Neural progenitor cell (in vitro differentiated cells): ENCODE results near the gene TRAPPC12.

ENCODE experiments used
- EZH2 ChIP-seq: fragments of 200-600 bp; sonication (generic); IDR thresholded peaks from 2 replicates; pipeline ENCODE4 v1.6.1; 2017; ENCODE audit warnings: antibody characterized with exemption, mild to moderate bottlenecking, moderate library complexity
- EZH2phosphoT487 ChIP-seq: fragments of 200-600 bp; sonication (generic); IDR thresholded peaks from 2 replicates; pipeline ENCODE4 v1.6.1; 2017; ENCODE audit warnings: antibody characterized with exemption
- TF ChIP-seq, protein P1 (sequence below): fragments of 200-600 bp; sonication (generic); IDR thresholded peaks from 2 replicates; pipeline ENCODE4 v1.5.1; 2017; ENCODE audit warnings: antibody characterized with exemption, mild to moderate bottlenecking

DNA sequence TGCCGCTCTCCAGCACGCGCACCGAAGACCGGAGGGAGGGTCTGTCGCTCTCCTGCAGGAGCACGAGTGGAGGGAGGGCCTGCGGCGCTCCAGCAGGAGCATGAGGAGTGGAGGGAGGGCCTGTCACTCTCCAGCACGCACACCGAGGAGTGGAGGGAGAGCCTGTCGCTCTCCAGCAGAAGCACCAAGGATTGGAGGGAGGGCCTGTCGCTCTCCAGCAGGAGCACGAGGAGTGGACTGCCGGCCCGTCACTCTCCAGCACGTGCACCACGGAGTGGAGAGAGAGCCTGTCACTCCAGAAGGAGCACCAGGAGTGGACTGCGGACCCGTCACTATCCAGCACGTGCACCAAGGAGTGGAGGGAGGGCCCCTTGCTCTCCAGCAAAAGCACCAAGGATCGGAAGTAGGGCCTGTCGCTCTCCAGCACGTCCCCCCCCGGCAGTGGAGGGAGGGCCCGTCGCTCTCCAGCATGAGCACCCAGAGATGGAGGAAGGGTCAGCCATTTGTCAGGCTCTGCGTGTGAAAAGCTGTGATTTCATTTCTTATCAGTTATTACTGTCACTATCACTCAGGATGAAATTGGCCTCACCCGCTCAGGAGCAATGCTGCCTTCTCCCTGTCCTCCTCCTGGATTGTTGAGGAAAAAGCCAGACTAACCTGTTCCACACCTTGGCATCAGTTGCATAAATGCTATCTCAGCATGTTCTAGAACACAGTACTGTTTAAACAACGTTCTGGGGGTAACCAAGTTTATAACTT is 103.9 kb downstream of the TRAPPC12 start:
- TF ChIP-seq, protein P1, sequence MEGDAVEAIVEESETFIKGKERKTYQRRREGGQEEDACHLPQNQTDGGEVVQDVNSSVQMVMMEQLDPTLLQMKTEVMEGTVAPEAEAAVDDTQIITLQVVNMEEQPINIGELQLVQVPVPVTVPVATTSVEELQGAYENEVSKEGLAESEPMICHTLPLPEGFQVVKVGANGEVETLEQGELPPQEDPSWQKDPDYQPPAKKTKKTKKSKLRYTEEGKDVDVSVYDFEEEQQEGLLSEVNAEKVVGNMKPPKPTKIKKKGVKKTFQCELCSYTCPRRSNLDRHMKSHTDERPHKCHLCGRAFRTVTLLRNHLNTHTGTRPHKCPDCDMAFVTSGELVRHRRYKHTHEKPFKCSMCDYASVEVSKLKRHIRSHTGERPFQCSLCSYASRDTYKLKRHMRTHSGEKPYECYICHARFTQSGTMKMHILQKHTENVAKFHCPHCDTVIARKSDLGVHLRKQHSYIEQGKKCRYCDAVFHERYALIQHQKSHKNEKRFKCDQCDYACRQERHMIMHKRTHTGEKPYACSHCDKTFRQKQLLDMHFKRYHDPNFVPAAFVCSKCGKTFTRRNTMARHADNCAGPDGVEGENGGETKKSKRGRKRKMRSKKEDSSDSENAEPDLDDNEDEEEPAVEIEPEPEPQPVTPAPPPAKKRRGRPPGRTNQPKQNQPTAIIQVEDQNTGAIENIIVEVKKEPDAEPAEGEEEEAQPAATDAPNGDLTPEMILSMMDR, result no peak
- TF ChIP-seq EZH2 (no peak), EZH2phosphoT487 (no peak)
